Measurements from ENCODE around the gene OTOS.

Gene OTOS

GRCh38 chr2:240103136-240103535 is 37.3 kb downstream of the OTOS start:
- H3K4me3 ChIP-seq (ENCODE audit: low read depth, low read length), result no peak overlapping the region
- no peak for TF ChIP-seq CTCF (IDR thresholded peaks at IDR 0.05; ENCODE audit: low read depth, low read length)

- H3K4me3 ChIP-seq (ENCODE audit: low read depth, low read length), result no peak overlapping the region
- no peak for TF ChIP-seq CTCF (IDR thresholded peaks at IDR 0.05; ENCODE audit: low read depth, low read length)
Observed at GRCh38 chr2:240098349-240098748, 42.1 kb downstream of the OTOS start.

- no peak overlapping the region for H3K4me3 ChIP-seq (ENCODE audit: low read depth, low read length)
Observed at GRCh38 chr2:240095556-240096523, 44.6 kb downstream of the OTOS start.

GRCh38 chr2:240089306-240089705 is 51.2 kb downstream of the OTOS start:
- TF ChIP-seq CTCF (IDR thresholded peaks at IDR 0.05; ENCODE audit: low read depth, low read length), result no peak
- no peak overlapping the region for H3K4me3 ChIP-seq (ENCODE audit: low read depth, low read length)

More at GRCh38 chr2:240095556-240096523, 44.6 kb downstream of the OTOS start:
- no peak for TF ChIP-seq CTCF (IDR thresholded peaks at IDR 0.05; ENCODE audit: low read depth, low read length)

Data from WI38 (cell line).